SK-N-SH (cell line): ENCODE results near the gene TSFM. TPM values are rescaled to one million over a fixed set of nuclear protein-coding genes. Genes with fewer than 3 reads are reported as not detected.

Source experiments
- CTCF ChIA-PET: fragments of 300-600, 350-600 bp; formaldehyde crosslinking; extraction: SDS; loops from one replicate; lab custom pipeline; 2021; lab: Yijun Ruan, JAX
- POLR2A ChIA-PET: fragments of 350-600 bp; sonication (Branson Sonifier 250); formaldehyde crosslinking; extraction: SDS; loops from one replicate; lab custom pipeline; 2020; ENCODE audit warnings: antibody characterized with exemption, inconsistent platforms; lab: Yijun Ruan, JAX
- DNase-seq: peaks from one replicate; pipeline ENCODE4 v3.0.0; 2012
- H2AFZ ChIP-seq: fragments of 200-600 bp; sonication (generic); 2 replicates; pipeline ENCODE4 v1.8.1; 2016; ENCODE audit warnings: antibody characterized with exemption, mild to moderate bottlenecking, low read depth
- H3F3A ChIP-seq: fragments of 200-600 bp; sonication (generic); replicated peaks from 2 replicates; pipeline ENCODE3; 2016; ENCODE audit warnings: antibody characterized with exemption, mild to moderate bottlenecking; ENCODE audit not compliant: insufficient read depth
- H3K27ac ChIP-seq, 2 experiments: fragments of 200-500 bp in 1 of 2; fragments of 200-600 bp in 1 of 2; sonication (Bioruptor generic) in 1 of 2; sonication (generic), shearing (Covaris generic) in 1 of 2; 2 replicates each; pipeline versions ENCODE4 v1.5.1 to v1.6.1; 2014 to 2016; ENCODE audit warnings: low read depth in 2 of 2, inconsistent platforms in 1 of 2, low read length in 1 of 2, mild to moderate bottlenecking in 1 of 2, mixed read lengths in 1 of 2
- H3K27me3 ChIP-seq: fragments of 200-600 bp; sonication (generic), shearing (Covaris generic); 2 replicates; pipeline ENCODE4 v1.6.1; 2016; ENCODE audit warnings: mixed run types; ENCODE audit not compliant: insufficient read depth
- H3K36me3 ChIP-seq, 2 experiments: fragments of 200-500 bp in 1 of 2; fragments of 200-600 bp in 1 of 2; sonication (Bioruptor generic) in 1 of 2; sonication (generic) in 1 of 2; replicated peaks in 1 of 2; 2 replicates each; pipeline versions ENCODE3 to v1.5.1; 2014 to 2016; ENCODE audit warnings: low read length in 1 of 2, mild to moderate bottlenecking in 1 of 2; ENCODE audit not compliant: insufficient read depth in 2 of 2, control insufficient read depth in 1 of 2
- H3K4me1 ChIP-seq, 2 experiments: fragments of 200-500 bp in 1 of 2; fragments of 200-600 bp in 1 of 2; sonication (Bioruptor generic) in 1 of 2; sonication (generic), shearing (Covaris generic) in 1 of 2; 2 replicates each; pipeline versions ENCODE4 v1.5.1 to v1.6.1; 2014 to 2016; ENCODE audit warnings: low read depth in 1 of 2, low read length in 1 of 2, mixed run types in 1 of 2; ENCODE audit not compliant: insufficient read depth in 2 of 2, control insufficient read depth in 1 of 2
- H3K4me2 ChIP-seq: fragments of 200-600 bp; sonication (generic), shearing (Covaris generic); 2 replicates; pipeline ENCODE4 v1.6.1; 2017; ENCODE audit warnings: mixed run types
- H3K4me3 ChIP-seq, 2 experiments: fragments of 200-500 bp in 1 of 2; fragments of 200-600 bp in 1 of 2; sonication (Bioruptor generic) in 1 of 2; sonication (generic), shearing (Covaris generic) in 1 of 2; 2 replicates each; pipeline versions ENCODE4 v1.5.1 to v1.8.1; 2014 to 2016; ENCODE audit warnings: low read depth in 2 of 2, inconsistent platforms in 1 of 2, low read length in 1 of 2, mild to moderate bottlenecking in 1 of 2, mixed read lengths in 1 of 2, moderate library complexity in 1 of 2
- H3K79me2 ChIP-seq: fragments of 200-600 bp; sonication (generic); 2 replicates; pipeline ENCODE4 v1.8.1; 2017; ENCODE audit warnings: mild to moderate bottlenecking; ENCODE audit not compliant: insufficient read depth
- H3K9ac ChIP-seq: fragments of 200-600 bp; sonication (generic); 2 replicates; pipeline ENCODE4 v1.6.1; 2017; ENCODE audit warnings: mixed run types
- H3K9me2 ChIP-seq: fragments of 200-600 bp; sonication (generic); 2 replicates; pipeline ENCODE4 v1.6.1; 2017; ENCODE audit warnings: mixed run types
- H3K9me3 ChIP-seq: fragments of 200-600 bp; sonication (generic); 2 replicates; pipeline ENCODE4 v1.6.1; 2017; ENCODE audit warnings: mixed run types, mild to moderate bottlenecking, moderate library complexity
- H4K20me1 ChIP-seq: fragments of 200-600 bp; sonication (generic); 2 replicates; pipeline ENCODE4 v1.6.1; 2017; ENCODE audit warnings: mild to moderate bottlenecking, mixed run types; ENCODE audit not compliant: insufficient read depth
- CHD2 ChIP-seq: fragments of 150-350 bp; IDR thresholded peaks from 2 replicates; pipeline ENCODE4 v1.6.1; 2018; ENCODE audit warnings: low read length; ENCODE audit not compliant: partially characterized antibody
- ELF1 ChIP-seq: IDR thresholded peaks from 2 replicates; pipeline ENCODE4 v1.4.0; 2012
- FOSL2 ChIP-seq: IDR thresholded peaks from 2 replicates; pipeline ENCODE4 v1.4.0; 2012; ENCODE audit warnings: low read depth, mild to moderate bottlenecking, moderate library complexity, borderline replicate concordance
- JUND ChIP-seq: IDR thresholded peaks from 2 replicates; pipeline ENCODE4 v1.4.0; 2012
- MAX ChIP-seq: IDR thresholded peaks from 2 replicates; pipeline ENCODE4 v1.4.0; 2012; ENCODE audit warnings: low read depth
- MXI1 ChIP-seq: IDR thresholded peaks from 2 replicates; pipeline ENCODE4 v1.6.1; 2012; ENCODE audit warnings: mild to moderate bottlenecking, low read depth, low read length, improper control_type of control experiment
- PBX3 ChIP-seq: IDR thresholded peaks from 2 replicates; pipeline ENCODE4; 2012
- POLR2AphosphoS5 ChIP-seq: IDR thresholded peaks from 2 replicates; pipeline ENCODE4 v1.6.1; 2012; ENCODE audit warnings: low read depth, low read length
- SIN3A ChIP-seq: IDR thresholded peaks from 2 replicates; pipeline ENCODE4 v1.6.1; 2012; ENCODE audit warnings: low read depth, mild to moderate bottlenecking, low read length, moderate library complexity, borderline replicate concordance
- TCF12 ChIP-seq: IDR thresholded peaks from 2 replicates; pipeline ENCODE4 v1.4.0; 2012
- TEAD4 ChIP-seq: IDR thresholded peaks from 2 replicates; pipeline ENCODE4 v1.4.0; 2012; ENCODE audit warnings: mild to moderate bottlenecking, borderline replicate concordance; ENCODE audit not compliant: insufficient read depth
- ZBTB33 ChIP-seq: IDR thresholded peaks from 2 replicates; pipeline ENCODE4 v1.4.0; 2012; ENCODE audit warnings: low read depth, borderline replicate concordance
- WGBS: methylation state at CpG from one replicate; pipeline ENCODE4 v1.1.6; 2017; ENCODE audit warnings: low lambda C conversion rate; 5-methylcytosine and 5-hydroxymethylcytosine counted together
- polyA plus RNA-seq, 3 experiments: library from polyadenylated mRNA; depleted of rRNA; stranded (reverse); fragments of >200 nt; gene quantifications; 2 replicates each; pipeline ENCODE4 v1.2.3, GENCODE V29; 2012

The TSFM gene
- polyA plus RNA-seq, 1 of the 3 experiments (the other 2 are of a cell fraction): 28.7 TPM

GRCh38 chr12:57770734-57771133 is 11.9 kb upstream of the TSFM start:
- peaks cover 3% of the 10 kb centered on the region for H3F3A ChIP-seq
- no peaks in the 10 kb centered on the region for H3K9me3 ChIP-seq
- no peaks in the 10 kb centered on the region; the same call in 1 of the 2 replicates for H3K27me3 ChIP-seq
- peaks cover 3 to 25% of the 10 kb centered on the region in 2 experiments; a peak in 1 of 4 replicates for H3K4me1 ChIP-seq
- no peaks in the 10 kb centered on the region for H3K9me2 ChIP-seq
- peak overlapping the region; percentile 88; the same call in 1 of the 2 replicates for H3K9ac ChIP-seq
- H3K79me2 ChIP-seq: peaks cover 33% of the 10 kb centered on the region
- H3K27ac ChIP-seq: peak overlapping the region in 1 of 2 experiments; percentile 92; a peak in 2 of 4 replicates
- peak overlapping the region; percentile 93 for H3K4me2 ChIP-seq
- ChIA-PET CTCF (interaction anchor here (1.0 to 2.0 kb wide), 3 partner anchors 11 to 15 kb away, joined by 3 to 11 read pairs (median 4); partner anchors contain the start of gene TSFM), POLR2A (no interaction called here)
- 89% methylated on average over 4 of the region's 4 CpGs for WGBS
- H2AFZ ChIP-seq: no peak overlapping the region
- H4K20me1 ChIP-seq: no peaks in the 10 kb centered on the region
- H3K4me3 ChIP-seq: peak overlapping the region; percentile 60 to 78; a peak in 2 of 4 replicates
- TF ChIP-seq TCF12: no peak
- DNase-seq: no peak
- H3K36me3 ChIP-seq: peaks cover 9 to 20% of the 10 kb centered on the region in 2 experiments

GRCh38 chr12:57771236-57771872 is 11.2 kb upstream of the TSFM start:
- Histone ChIP-seq H3F3A (peaks cover 3% of the 10 kb centered on the region), H2AFZ (peak overlapping the region; percentile 88), H3K79me2 (peaks cover 33% of the 10 kb centered on the region), H3K9me3 (no peaks in the 10 kb centered on the region), H3K9me2 (no peaks in the 10 kb centered on the region), H3K36me3 (peaks cover 9 to 21% of the 10 kb centered on the region in 2 experiments), H3K9ac (peak overlapping the region; percentile 88), H3K27me3 (no peaks in the 10 kb centered on the region), H3K4me2 (peak overlapping the region; percentile 93), H3K4me3 (peak overlapping the region; percentile 60 to 78), H3K27ac (peak overlapping the region; percentile 65 to 92), H3K4me1 (peaks cover 3 to 19% of the 10 kb centered on the region in 2 experiments; a peak in 1 of 4 replicates), H4K20me1 (no peaks in the 10 kb centered on the region)
- CTCF ChIA-PET: interaction anchor here (0.8 to 2.0 kb wide), 7 partner anchors 10 to 45 kb away, joined by 3 to 11 read pairs (median 4); partner anchors contain the start of gene TSFM
- 2% methylated on average over 15 of the region's 16 CpGs for WGBS
- TF ChIP-seq TEAD4 (no peak), FOSL2 (0 out of 2 replicates have a peak, but pooled peaks have one; percentile 3)
- DNase-seq: peak; percentile 93
- POLR2A ChIA-PET: no interaction called here

- 0% methylated on average over 5 of the region's 28 CpGs for WGBS
- H3K4me3 ChIP-seq: peak within 1 kb of the TSS; percentile 60 to 78
- peak within 1 kb of the TSS; percentile 93 for H3K4me2 ChIP-seq
- peak within 1 kb of the TSS; percentile 92 to 93 for H3K27ac ChIP-seq
- peak within 1 kb of the TSS; percentile 88 for H3K9ac ChIP-seq
- peaks cover 9 to 21% of the 10 kb centered on the region in 2 experiments for H3K36me3 ChIP-seq
- peak within 1 kb of the TSS; percentile 88 for H2AFZ ChIP-seq
- H3K27me3 ChIP-seq: no peaks in the 10 kb centered on the region
- DNase-seq: peak; percentile 94
- ChIA-PET POLR2A (interaction anchor here (0.7 to 1.2 kb wide), 4 partner anchors 8 to 18 kb away, joined by 4 to 5 read pairs (median 4); no protein-coding TSS in a partner anchor), CTCF (interaction anchor here (0.8 to 1.5 kb wide), 4 partner anchors 9 to 46 kb away, joined by 4 to 6 read pairs (median 4); partner anchors contain the start of gene TSFM)
- no peaks in the 10 kb centered on the region for H3K9me3 ChIP-seq
- H3F3A ChIP-seq: peaks cover 3% of the 10 kb centered on the region
- no peaks in the 10 kb centered on the region for H3K9me2 ChIP-seq
- peaks cover 33% of the 10 kb centered on the region for H3K79me2 ChIP-seq
- H4K20me1 ChIP-seq: no peaks in the 10 kb centered on the region
- peaks cover 3 to 13% of the 10 kb centered on the region in 2 experiments; a peak in 1 of 4 replicates for H3K4me1 ChIP-seq
- TF ChIP-seq SIN3A (peak; percentile 99), PBX3 (peak; percentile 30), ZBTB33 (0 out of 2 replicates have a peak, but pooled peaks have one; percentile 52), ELF1 (0 out of 2 replicates have a peak, but pooled peaks have one; percentile 11), TEAD4 (no peak), MXI1 (peak; percentile 100), CHD2 (peak; percentile 76), JUND (no peak), MAX (peak; percentile 100), POLR2AphosphoS5 (peak; percentile 86; the same call in 1 of the 2 replicates)
Measured at GRCh38 chr12:57771873-57772428, 10.6 kb upstream of the TSFM start, which contains the start of gene METTL1. Gene METTL1, minus strand, starts transcription at chr12:57772105. Its CDS starts 22 bp downstream, at chr12:57772083.
